ENCODE results near the gene RIMKLB. TPM values are rescaled to one million over a fixed set of nuclear protein-coding genes. Genes with fewer than 3 reads are reported as not detected.
"Not testable (repeated sequence)": the region's sequence is repeated elsewhere in the genome, so short reads cannot be mapped to it uniquely, and the experiment has no call there.

The RIMKLB gene
- total RNA-seq, 1 donor from 2014 or later = 180 TPM

DNA sequence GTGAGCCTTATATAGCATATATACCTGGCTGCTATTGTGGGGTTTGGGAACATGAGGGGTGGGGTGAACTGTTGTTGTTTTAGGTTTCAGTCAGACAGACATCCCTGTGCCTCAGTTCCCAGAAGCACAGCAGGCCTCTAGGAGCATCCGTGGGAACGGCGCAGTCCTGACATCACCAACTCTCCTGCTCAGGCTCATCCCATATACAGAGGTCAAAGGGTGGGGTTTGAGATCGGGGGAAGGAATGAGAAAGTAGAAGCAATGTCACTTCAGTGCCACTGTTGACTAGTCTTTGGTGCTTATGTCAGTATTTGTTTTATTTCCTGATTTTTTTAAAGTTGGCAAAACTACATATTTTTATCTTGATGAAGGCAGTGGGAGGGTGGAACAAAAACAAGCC, 81.5 kb downstream of the RIMKLB start:
- DNase-seq = no peak

DNA sequence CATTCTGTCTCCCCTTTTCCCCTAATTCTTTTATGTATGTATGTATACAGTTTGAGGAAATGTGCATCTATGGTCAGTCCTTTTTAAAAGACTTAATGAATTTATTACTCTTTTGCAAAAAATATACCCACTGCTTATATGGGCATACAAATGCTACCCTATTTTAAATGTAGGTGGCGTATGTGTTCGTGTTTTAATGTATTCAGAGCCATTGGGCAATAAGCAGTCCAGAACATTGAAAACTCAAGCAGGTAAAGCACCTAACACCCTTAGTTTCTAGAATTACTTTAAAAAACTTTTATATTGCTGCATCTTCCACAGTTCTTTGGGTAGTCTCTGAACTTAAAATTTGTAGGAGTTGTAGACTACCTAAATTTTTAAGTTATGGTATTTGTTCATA, 82.1 kb downstream of the RIMKLB start:
- no peak for DNase-seq

GRCh38 chr12:8780389-8780788, 82.6 kb downstream of the RIMKLB start:
- DNase-seq = peak; percentile 54

DNA sequence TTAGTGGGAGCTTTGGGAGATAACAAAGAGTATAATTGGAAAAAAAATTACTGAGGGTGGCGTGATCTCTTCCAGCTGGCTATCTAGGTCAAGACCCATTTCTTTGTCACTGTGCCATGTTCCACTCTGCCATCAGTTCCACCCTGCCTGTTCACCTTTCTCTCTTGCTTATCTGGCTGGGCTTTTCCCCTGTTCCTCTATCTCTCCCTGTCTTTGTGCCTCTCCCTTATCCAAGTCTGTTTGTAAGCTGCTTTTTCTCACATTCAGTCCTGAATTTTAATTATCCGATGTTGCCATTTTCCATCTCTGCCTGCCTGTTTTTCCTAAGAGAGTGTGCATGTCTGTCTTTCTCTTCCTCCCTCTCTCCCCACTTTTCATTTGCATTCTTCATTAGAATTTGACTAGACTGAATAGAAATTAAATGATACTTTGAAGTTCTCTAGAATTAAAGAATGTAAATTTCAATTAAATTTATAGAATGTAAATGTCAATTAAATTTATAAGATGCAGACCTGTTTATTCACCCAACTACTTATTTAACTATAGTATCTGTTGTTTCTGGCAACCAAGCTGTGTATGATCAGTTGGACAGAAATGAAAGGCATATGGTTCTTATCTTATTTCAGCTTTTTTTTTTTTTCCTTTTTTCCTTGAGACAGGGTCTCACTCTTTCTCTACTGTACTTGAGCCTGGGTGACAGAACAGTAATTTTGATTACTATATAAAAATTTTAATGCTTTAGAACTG, 83.8 kb downstream of the RIMKLB start:
- no peak for DNase-seq

- DNase-seq = no peak
These were observed 86.6 kb downstream of the RIMKLB start for GRCh38 chr12:8784290-8784888.

DNA sequence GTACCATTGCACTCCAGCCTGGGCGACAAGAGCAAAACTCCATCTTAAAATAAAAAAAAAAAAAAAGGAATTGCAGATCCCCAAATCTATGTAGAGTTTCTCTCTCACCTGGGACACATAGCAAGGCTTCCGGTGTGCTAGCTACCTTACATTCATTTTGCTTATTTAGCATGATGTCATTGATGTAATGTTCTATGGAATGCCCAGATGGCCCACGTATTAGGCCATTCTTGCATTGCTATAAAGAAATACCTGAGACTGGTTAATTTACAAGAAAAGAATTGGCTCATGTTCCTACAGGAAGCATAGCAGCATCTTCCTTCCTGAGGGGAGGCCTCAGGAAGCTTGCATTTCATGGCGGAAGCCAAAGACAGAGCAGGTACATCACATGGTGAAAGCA, 87.7 kb downstream of the RIMKLB start:
- no peak for DNase-seq

DNA sequence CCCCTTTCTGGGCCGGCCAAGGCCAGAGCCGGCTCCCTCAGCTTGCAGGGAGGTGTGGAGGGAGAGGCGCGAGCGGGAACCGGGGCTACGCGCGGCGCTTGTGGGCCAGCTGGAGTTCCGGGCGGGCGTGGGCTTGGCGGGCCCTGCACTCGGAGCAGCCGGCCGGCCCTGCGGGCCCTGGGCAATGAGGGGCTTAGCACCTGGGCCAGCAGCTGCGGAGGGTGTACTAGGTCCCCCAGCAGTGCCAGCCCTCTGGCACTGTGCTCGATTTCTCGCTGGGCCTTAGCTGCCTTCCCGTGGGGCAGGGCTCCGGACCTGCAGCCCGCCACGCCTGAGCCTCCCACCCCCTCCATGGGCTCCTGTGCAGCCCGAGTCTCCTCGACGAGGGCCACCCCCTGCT, 89.4 kb downstream of the RIMKLB start:
- DNase-seq = not testable (repeated sequence)

DNA sequence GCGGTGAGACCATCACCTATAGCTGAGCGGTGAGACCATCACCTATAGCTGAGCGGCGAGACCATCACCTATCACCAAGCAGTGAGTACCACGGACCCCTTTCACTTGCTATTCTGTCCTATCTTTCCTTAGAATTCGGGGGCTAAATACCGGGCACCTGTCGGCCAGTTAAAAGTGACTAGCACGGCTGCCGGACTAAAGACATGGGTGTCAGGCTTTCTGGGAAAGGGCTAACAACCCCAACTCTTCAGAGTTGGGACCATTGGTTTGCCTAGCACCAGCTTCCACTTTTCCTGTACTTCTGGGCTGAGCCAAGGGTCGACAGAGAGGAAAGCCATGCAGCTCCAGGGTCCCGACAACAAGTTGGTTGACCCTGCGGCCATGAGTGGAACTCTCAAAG, 90.9 kb downstream of the RIMKLB start:
- not testable (repeated sequence) for DNase-seq

DNA sequence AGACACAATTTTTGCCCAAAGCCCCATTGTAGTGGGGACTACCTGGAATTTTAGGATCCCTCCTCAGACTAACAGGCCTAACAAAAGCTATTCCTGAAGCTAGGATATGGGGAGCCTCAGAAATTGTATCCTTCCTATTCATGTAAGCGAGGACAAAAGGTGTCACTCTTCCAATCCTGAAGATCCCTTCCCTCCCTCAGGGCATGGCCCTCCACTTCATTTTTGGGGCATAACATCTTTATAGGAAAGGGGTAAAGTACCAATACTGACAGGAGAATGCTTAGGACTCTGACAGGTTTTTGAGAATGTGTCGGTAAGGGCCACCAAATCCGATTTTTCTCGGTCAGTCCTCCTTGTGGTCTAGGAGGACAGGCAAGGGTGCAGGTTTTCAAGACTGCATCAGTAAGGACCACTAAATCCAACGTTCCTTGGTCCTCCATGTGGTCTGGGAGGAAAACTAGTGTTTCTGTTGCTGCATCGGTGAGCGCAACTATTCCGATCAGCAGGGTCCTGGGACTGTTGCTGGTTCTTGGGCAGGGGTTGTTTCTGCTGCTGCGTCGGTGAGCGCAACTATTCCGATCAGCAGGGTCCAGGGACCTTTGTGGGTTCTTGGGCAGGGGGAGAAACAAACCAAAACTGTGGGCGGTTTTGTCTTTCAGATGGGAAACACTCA, 91.7 kb downstream of the RIMKLB start:
- not testable (repeated sequence) for DNase-seq

GRCh38 chr12:8793226-8793625, 95.4 kb downstream of the RIMKLB start:
- not testable (repeated sequence) for DNase-seq

GRCh38 chr12:8794611-8795010, 96.8 kb downstream of the RIMKLB start:
- not testable (repeated sequence) for DNase-seq

DNA sequence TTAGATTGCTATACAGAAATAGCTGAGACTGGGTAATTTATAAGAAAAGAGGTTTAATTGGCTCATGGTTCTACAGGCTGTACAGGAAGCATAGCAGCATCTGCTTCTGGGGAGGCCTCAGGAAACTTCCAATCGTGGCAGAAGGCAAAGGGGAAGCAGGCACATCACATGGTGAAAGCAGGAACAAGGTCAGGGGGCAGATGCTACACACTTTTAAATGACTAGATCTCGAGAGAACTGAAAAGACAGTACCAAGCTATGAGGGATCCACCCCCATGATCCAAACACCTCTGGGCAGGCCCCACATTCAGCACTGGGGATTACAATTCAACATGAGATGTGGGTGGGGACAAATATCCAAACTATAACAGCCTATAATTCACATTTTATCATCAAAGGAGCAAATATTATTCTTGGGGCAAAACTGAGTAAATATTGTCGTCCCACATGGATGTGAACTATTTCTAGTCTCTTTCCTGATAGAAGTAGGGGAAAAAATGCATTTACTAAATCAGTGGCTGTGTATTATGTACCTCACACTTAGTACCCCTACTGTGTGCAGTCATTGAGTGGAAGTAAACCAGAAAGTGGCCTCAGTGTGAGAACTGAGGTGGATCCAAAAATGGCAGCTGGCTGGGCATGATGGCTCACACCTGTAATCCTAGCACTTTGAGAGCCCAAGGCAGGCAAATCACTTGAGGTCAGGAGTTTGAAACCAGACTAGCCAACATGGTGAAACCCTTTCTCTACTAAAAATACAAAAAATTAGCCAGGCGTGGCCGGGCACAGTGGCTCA, 99.2 kb downstream of the RIMKLB start:
- DNase-seq = no peak

DNA sequence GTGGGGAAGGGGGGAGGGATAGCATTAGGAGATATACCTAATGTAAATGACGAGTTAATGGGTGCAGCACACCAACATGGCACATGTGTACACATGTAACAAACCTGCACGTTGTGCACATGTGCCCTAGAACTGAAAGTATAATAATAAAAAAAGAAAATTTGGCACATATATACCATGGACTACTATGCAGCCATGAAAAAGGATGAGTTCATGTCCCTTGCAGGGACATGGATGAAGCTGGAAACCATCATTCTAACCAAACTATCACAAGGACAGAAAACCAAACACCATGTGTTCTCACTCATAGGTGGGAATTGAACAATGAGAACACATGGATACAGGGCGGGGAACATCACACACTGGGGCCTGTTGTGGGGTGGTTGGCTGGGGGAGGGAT, 103.4 kb downstream of the RIMKLB start:
- DNase-seq = not testable (repeated sequence)

DNA sequence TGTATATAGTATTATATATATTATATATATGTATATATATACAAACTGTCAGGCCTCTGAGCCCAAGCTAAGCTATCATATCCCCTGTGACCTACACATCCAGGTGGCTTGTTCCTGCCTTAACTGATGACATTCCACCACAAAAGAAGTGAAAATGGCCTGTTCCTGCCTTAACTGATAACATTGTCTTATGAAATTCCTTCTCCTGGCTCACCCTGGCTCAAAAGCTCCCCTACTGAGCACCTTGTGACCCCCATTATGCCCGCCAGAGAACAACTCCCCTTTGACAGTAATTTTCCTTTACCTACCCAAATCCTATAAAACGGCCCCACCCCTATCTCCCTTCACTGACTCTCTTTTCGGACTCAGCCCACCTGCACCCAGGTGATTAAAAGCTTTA, 107.0 kb downstream of the RIMKLB start:
- not testable (repeated sequence) for DNase-seq

GRCh38 chr12:8805487-8805886, 107.7 kb downstream of the RIMKLB start:
- DNase-seq = not testable (repeated sequence)

GRCh38 chr12:8807084-8807483, 109.3 kb downstream of the RIMKLB start:
- not testable (repeated sequence) for DNase-seq

DNA sequence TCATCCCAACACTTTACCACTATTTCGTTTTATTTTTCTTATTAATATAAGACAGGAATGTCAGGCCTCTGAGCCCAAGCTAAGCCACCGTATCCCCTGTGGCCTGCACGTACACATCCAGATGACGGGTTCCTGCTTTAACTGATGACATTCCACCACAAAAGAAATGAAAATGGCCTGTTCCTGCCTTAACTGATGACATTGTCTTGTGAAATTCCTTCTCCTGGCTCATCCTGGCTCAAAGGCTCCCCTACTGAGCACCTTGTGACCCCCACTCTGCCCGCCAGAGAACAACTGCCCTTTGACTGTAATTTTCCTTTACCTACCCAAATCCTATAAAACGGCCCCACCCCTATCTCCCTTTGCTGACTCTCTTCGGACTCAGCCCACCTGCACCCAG, 112.3 kb downstream of the RIMKLB start:
- DNase-seq = not testable (repeated sequence)

DNA sequence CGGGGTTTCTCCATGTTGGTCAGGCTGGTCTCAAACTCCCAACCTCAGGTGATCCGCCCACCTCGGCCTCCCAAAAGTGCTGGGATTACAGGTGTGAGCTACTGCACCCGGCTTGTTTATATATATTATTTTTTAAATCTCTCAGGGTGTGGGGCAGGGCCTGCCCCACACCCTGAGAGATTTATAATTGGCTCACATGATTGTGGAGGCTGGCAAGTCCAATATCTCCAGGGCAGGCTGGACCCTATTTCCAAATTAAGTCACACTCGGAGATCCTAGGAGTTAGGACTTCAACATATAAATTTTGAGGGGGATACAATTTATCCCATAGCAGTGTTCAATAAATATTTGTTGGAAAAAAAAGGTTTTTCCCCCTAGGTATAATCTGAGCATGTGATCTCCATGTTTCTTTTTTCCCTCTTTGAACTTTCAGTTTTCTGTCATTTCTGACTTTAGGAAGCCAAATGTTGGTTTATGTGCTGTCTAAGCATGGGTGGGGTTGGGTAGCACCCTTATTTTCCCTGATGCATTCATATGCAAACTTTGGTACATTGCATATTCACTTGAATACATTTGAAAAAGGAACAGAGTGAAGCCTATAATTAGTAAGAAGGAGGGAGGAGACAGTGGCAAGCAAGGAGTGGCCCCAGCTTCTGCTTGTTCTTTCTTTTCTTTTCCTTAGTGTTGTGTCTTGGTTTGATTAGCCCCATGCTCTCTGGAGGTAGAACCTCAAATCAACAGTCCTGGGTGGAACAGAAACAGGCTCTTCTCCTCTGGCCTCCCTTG, 116.0 kb downstream of the RIMKLB start:
- DNase-seq = no peak

DNA sequence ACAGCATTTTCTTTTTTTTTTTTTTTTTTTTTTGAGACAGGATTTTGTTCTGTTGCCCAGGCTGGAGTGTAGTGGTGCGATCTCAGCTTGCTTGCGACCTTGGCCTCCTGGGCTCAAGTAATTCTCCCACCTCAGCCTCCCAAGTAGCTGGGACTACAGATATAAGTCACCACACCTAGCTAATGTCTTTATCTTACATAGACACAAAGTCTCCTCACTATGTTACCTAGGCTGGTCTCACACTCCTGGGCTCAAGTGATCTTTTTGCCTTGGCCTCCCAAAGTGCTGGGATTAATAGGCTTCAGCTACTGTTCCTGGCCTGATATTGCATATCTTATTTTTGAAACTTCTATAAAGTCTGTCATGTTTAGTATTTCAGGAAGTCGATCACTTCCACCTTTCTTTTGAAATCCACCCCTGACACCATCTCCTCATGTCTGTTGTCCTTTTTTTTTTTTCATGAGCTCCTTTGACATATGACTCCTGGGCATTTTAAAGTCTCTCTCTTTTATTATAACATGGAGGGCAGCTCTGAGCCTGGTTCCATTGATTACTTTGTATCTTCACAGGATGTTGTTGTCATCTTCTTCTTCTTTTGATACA, 118.8 kb downstream of the RIMKLB start:
- no peak for DNase-seq

GRCh38 chr12:8817856-8818255, 120.1 kb downstream of the RIMKLB start:
- no peak for DNase-seq

DNA sequence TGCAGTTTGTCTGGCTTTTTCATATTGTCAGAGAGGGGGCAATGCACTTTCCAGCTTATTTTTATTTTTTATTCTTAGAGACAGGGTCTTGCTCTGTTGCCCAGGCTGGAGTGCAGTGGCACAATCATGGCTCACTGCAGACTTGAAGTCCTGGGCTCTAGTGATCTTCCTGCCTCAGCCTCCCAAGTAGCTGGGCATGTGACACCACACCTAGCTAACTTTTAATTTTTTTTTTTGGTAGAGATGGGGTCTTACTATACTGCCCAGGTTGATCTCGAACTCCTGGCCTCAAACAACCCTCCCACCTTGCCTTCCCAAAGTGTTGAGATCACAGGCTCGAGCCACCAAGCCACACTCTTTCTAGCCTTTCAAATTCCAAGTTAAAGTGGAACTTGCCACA, 120.7 kb downstream of the RIMKLB start:
- DNase-seq = no peak

- no peak for DNase-seq
These were observed 121.8 kb downstream of the RIMKLB start for GRCh38 chr12:8819666-8819980.
